Chondrocyte (in vitro differentiated cells): ENCODE results near the gene SYNJ2. TPM values are rescaled to one million over a fixed set of nuclear protein-coding genes. Genes with fewer than 3 reads are reported as not detected.

Experiments
- DNase-seq: peaks from one replicate; pipeline ENCODE4 v3.0.0; 2021; ENCODE audit warnings: mixed read lengths, low spot score
- H3K27ac Mint-ChIP-seq: one replicate; pipeline ENCODE4 v1.8.0; 2021; ENCODE audit warnings: mild to moderate bottlenecking, moderate library complexity, mixed read lengths; ENCODE audit not compliant: unreplicated experiment
- H3K27me3 Mint-ChIP-seq: 2 replicates; pipeline ENCODE4 v1.8.0; 2021; ENCODE audit warnings: low read depth, mixed read lengths
- H3K36me3 Mint-ChIP-seq: 2 replicates; pipeline ENCODE4 v1.8.0; 2021; ENCODE audit warnings: low read depth, mixed read lengths
- H3K4me1 Mint-ChIP-seq: 2 replicates; pipeline ENCODE4 v1.8.0; 2021; ENCODE audit warnings: low read depth, mild to moderate bottlenecking, mixed read lengths
- H3K4me3 Mint-ChIP-seq: one replicate; pipeline ENCODE4 v1.8.0; 2021; ENCODE audit warnings: mild to moderate bottlenecking, moderate library complexity, mixed read lengths; ENCODE audit not compliant: unreplicated experiment
- H3K9me3 Mint-ChIP-seq: 2 replicates; pipeline ENCODE4 v1.8.0; 2021; ENCODE audit warnings: low read depth, mixed read lengths
- CTCF ChIP-seq: fragments of 200-600 bp; sonication (generic); IDR thresholded peaks from 2 replicates; pipeline ENCODE4 v1.5.0; 2021; ENCODE audit warnings: antibody characterized with exemption, mild to moderate bottlenecking, moderate library complexity
- total RNA-seq: library from RNA; stranded (reverse); gene quantifications from 3 replicates; pipeline ENCODE4 v1.2.1, GENCODE V29; 2021

Gene SYNJ2
- total RNA-seq, 1 donor from 2014 or later = 53.1 TPM

- peaks cover 9% of the 10 kb centered on the region for H3K36me3 Mint-ChIP-seq
- H3K27me3 Mint-ChIP-seq = no peaks in the 10 kb centered on the region
- no peaks in the 10 kb centered on the region for H3K9me3 Mint-ChIP-seq
- peak; percentile 34 for DNase-seq
- no peak for TF ChIP-seq CTCF
- H3K4me1 Mint-ChIP-seq = peaks cover 80% of the 10 kb centered on the region
- H3K27ac Mint-ChIP-seq = peak overlapping the region; percentile 59
- H3K4me3 Mint-ChIP-seq = no peak overlapping the region
Observed at GRCh38 chr6:158029668-158030230, 48.1 kb downstream of the SYNJ2 start.

GRCh38 chr6:158030380-158031300, 49.0 kb downstream of the SYNJ2 start:
- H3K9me3 Mint-ChIP-seq = no peaks in the 10 kb centered on the region
- peak; percentile 41 for DNase-seq
- peak overlapping the region; percentile 91 for H3K27ac Mint-ChIP-seq
- no peak for TF ChIP-seq CTCF
- H3K27me3 Mint-ChIP-seq = no peaks in the 10 kb centered on the region
- H3K4me3 Mint-ChIP-seq = no peak overlapping the region
- H3K36me3 Mint-ChIP-seq = peaks cover 11% of the 10 kb centered on the region
- H3K4me1 Mint-ChIP-seq = peaks cover 76% of the 10 kb centered on the region

GRCh38 chr6:158031381-158032353, 50.0 kb downstream of the SYNJ2 start:
- Mint-ChIP-seq H3K36me3 (peaks cover 19% of the 10 kb centered on the region), H3K9me3 (no peaks in the 10 kb centered on the region), H3K4me3 (no peak overlapping the region), H3K27me3 (no peaks in the 10 kb centered on the region), H3K27ac (peak overlapping the region; percentile 91), H3K4me1 (peaks cover 66% of the 10 kb centered on the region)
- no peak for TF ChIP-seq CTCF
- peak; percentile 82 for DNase-seq

DNA sequence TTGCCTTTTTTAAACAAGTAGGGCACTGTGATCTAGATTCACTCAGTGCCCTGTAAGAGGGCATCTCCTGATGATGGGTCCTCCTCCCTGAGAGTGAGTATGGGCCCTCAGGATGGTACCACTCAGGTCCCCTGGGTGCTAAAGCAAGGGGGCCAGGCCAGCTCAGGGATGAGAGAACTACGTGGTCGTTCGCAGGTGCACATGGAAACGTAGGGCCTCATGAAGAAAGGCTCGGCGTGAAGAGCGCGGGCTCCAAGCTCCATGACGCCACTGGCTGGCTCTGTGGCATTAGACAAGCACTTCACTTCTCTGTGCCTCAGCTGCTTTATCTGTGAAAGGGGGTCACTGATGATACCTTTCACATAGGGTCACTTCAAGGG, 50.7 kb downstream of the SYNJ2 start:
- Mint-ChIP-seq H3K9me3 (no peaks in the 10 kb centered on the region), H3K27ac (peak overlapping the region; percentile 91), H3K4me1 (peaks cover 59% of the 10 kb centered on the region), H3K4me3 (no peak overlapping the region), H3K27me3 (no peaks in the 10 kb centered on the region), H3K36me3 (peaks cover 19% of the 10 kb centered on the region)
- TF ChIP-seq CTCF = no peak
- DNase-seq = peak; percentile 58
